HG02981 (cell line): Measurements from ENCODE around the gene CANT1.
"Not testable (repeated sequence)": the region's sequence is repeated elsewhere in the genome, so short reads cannot be mapped to it uniquely, and the experiment has no call there.

Experiments used
- ATAC-seq: cut with Tn5 transposase; IDR thresholded peaks from one replicate; pipeline ENCODE4 v1.9.1; 2021; ENCODE audit warnings: mild to moderate bottlenecking, moderate library complexity; ENCODE audit not compliant: unreplicated experiment

Gene CANT1

GRCh38 chr17:79043931-79044320 lies 34.4 kb upstream of the CANT1 start:
- no peak for ATAC-seq

- no peak for ATAC-seq
Measured at GRCh38 chr17:79043191-79043930, 33.8 kb upstream of the CANT1 start.

GRCh38 chr17:79042421-79043190 lies 33.0 kb upstream of the CANT1 start:
- ATAC-seq: no peak

- no peak for ATAC-seq
Measured at GRCh38 chr17:79041723-79042420, 32.3 kb upstream of the CANT1 start.

GRCh38 chr17:79041041-79041570 lies 31.5 kb upstream of the CANT1 start:
- ATAC-seq: no peak

GRCh38 chr17:79039886-79040285 lies 30.3 kb upstream of the CANT1 start:
- ATAC-seq: no peak

- no peak for ATAC-seq
Measured at GRCh38 chr17:79039171-79039570, 29.6 kb upstream of the CANT1 start.

- no peak for ATAC-seq
Measured at GRCh38 chr17:79038545-79039135, 29.1 kb upstream of the CANT1 start.

GRCh38 chr17:79036596-79036995 lies 27.0 kb upstream of the CANT1 start:
- ATAC-seq: no peak

- no peak for ATAC-seq
Measured at GRCh38 chr17:79036181-79036580, 26.6 kb upstream of the CANT1 start.

- ATAC-seq: no peak
Measured at GRCh38 chr17:79035686-79036085, 26.1 kb upstream of the CANT1 start.

GRCh38 chr17:79034931-79035485 lies 25.4 kb upstream of the CANT1 start:
- no peak for ATAC-seq

GRCh38 chr17:79033741-79034501 lies 24.4 kb upstream of the CANT1 start:
- no peak for ATAC-seq

GRCh38 chr17:79033046-79033616 lies 23.6 kb upstream of the CANT1 start:
- no peak for ATAC-seq

GRCh38 chr17:79031996-79032875 lies 22.7 kb upstream of the CANT1 start:
- ATAC-seq: no peak

GRCh38 chr17:79030636-79031035 lies 21.1 kb upstream of the CANT1 start:
- ATAC-seq: not testable (repeated sequence)

GRCh38 chr17:79029327-79030009 lies 19.9 kb upstream of the CANT1 start:
- ATAC-seq: no peak
